ENCODE measurements around the gene HPS4. TPM values are rescaled to one million over a fixed set of nuclear protein-coding genes. Genes with fewer than 3 reads are reported as not detected.
"Not testable (repeated sequence)": the region's sequence is repeated elsewhere in the genome, so short reads cannot be mapped to it uniquely, and the experiment has no call there.

HPS4 gene
- 10 to 100 TPM in 1 of 2 donors, 1 to 10 TPM in 1; 6.8 to 10.8 TPM for total RNA-seq

DNA sequence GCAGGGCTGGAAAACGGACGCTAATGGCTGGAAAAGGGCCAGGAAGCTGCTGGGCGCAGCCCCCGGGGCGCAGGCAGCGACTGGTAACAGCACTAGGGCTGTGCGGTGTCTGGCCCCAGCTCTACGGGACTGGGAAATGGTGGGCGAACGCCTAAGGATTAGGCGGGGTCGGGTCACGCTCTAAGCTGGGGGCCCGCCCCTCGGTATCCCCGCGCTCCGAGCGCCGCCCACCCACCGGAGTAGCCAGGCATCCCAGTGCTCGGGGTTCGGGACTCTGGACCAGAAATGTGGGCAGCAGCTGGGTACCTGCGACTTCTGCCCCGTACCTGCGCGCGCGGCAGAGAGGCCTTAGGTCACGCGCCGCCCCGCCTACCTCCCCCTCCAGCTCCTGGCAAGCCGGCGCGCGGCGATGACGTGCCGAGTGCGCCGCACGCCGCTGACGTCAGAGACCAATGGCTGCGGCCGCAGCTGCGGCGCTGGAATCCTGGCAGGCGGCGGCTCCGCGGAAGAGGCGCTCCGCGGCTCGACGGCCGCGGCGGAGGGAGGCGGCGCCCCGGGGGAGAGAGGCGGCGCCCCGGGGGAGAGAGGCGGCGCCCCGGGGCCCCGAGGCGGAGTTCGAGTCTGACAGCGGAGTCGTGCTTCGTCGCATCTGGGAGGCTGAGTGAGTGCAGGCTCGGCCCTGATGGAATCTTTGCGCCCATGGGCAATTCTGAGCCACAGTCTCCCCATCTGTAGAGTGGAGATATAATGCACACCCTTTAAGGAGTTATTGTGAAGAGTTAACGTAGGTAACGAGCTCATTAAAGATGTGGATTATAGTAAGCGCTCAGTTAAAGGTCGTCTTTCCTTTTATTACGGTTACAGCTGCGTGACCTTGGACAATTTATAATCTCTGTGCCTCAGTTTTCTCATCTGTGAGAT, at the start of gene HPS4, which contains the start of gene SRRD:
Gene HPS4, minus strand, starts transcription at position 345 of the 921 bp plus-strand sequence. CDS start 2,021 bp downstream, outside the sequence.
Gene SRRD, plus strand, starts transcription at position 439 of the 921 bp plus-strand sequence. Its CDS starts 14 bp downstream, at position 453.
- no peak for TF ChIP-seq CTCF (IDR thresholded peaks at IDR 0.05)
- H3K4me3 ChIP-seq = peak within 1 kb of the TSS; percentile 87 to 88
- H3K9me3 ChIP-seq = no peaks in the 10 kb centered on the region
- peak within 1 kb of the TSS; percentile 94 to 96 for H3K27ac ChIP-seq
- DNase-seq (ENCODE audit: low spot score) = peak; percentile 86
- H3K4me1 ChIP-seq = peaks cover 0 to 53% of the 10 kb centered on the region in 2 donors
- no peaks in the 10 kb centered on the region for H3K27me3 ChIP-seq
- peaks cover 11% of the 10 kb centered on the region for H3K36me3 ChIP-seq

DNA sequence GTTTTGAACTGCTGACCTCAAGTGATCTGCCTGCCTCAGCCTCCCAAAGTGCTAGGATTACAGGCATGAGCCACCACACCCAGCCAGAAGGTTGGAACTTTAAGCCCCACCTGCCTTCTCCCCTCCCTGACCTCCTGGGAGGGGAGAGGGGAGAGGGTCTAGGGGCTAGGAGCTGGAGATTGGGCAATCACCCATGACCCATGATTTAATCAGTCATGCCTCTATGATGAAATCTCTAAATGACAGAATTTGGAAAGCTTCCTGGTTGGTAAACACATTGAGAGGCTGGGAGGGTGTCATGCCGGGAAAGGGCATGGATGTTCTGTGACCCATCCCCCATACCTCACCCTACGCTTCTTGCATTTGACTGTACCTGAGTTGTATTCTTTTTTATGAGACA, 45.8 kb upstream of the HPS4 start:
- Histone ChIP-seq H3K27ac (peak overlapping the region in 1 of 2 donors; percentile 89), H3K4me1 (peaks cover 0 to 16% of the 10 kb centered on the region in 2 donors), H3K27me3 (no peaks in the 10 kb centered on the region), H3K9me3 (no peaks in the 10 kb centered on the region), H3K36me3 (peaks cover 38% of the 10 kb centered on the region), H3K4me3 (no peak overlapping the region)
- DNase-seq (ENCODE audit: low spot score) = no peak
- TF ChIP-seq CTCF (IDR thresholded peaks at IDR 0.05) = no peak

DNA sequence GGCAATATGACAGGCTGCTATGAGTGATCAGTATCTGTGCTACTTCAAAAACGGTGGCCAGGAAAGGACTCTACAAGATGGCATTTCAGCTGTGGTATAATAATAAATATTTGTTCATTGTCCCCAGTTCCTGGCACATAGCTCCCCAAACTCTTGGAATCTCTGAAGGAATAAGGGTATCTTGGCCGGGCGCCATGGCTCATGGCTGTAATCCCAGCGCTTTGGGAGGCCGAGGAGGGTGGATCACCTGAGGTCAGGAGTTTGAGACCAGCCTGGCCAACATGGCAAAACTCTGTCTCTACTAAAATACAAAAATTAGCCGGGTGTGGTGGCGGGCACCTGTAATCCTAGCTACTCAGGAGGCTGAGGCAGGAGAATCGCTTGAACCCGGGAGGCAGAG, 44.9 kb upstream of the HPS4 start:
- H3K36me3 ChIP-seq = peaks cover 39% of the 10 kb centered on the region
- DNase-seq (ENCODE audit: low spot score); H3K4me3 ChIP-seq; H3K27me3 ChIP-seq; H3K9me3 ChIP-seq: not testable (repeated sequence)
- peak overlapping the region; percentile 73 to 89 for H3K27ac ChIP-seq
- peaks cover 0 to 16% of the 10 kb centered on the region in 2 donors for H3K4me1 ChIP-seq

DNA sequence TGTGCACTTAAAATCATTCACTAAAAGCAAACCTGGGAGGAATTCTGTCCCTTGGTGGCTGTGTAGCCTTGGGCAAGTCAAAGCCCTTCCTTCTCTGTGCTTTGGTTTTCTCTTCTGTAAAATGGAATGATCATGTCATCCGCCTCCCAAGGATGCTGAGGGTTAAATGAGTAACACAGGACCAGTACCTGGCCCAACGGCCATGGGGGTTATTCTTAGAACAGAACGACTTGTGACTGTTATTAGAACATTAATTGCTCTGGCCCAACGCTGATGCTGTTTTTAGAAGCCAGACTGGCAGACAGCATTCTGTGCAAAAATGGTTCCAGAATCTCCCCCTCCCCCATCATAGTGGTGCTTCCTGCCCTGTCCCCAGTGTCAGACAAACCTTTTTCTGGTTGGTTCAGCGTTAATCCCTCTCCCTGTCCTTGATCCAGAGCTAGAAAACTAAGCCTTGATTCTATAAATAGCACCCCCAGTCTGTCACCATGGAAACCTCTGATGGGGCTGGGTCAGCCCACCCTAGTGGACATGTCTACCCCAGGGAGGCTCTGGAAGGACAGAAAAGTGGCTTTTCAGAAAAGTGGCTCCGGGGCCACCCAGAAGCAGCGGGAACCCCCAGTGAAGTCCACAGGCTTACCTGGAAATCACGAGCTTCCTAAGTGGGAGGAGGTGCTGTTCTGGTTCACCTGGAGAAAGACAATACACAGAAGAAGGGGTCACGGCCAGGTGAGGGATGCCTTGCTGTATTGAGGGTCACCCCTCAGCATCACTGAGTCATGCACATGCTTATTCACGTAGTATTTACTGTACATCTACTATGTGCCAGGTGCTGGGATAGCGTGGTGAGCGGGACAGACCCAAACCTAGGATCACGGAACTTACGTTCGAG, 44.2 kb upstream of the HPS4 start:
- Histone ChIP-seq H3K4me1 (peaks cover 0 to 16% of the 10 kb centered on the region in 2 donors), H3K27ac (peak overlapping the region; percentile 73 to 89), H3K27me3 (no peaks in the 10 kb centered on the region), H3K9me3 (no peaks in the 10 kb centered on the region), H3K36me3 (peaks cover 39% of the 10 kb centered on the region), H3K4me3 (no peak overlapping the region)
- no peak for DNase-seq (ENCODE audit: low spot score)
- TF ChIP-seq CTCF (IDR thresholded peaks at IDR 0.05) = no peak

DNA sequence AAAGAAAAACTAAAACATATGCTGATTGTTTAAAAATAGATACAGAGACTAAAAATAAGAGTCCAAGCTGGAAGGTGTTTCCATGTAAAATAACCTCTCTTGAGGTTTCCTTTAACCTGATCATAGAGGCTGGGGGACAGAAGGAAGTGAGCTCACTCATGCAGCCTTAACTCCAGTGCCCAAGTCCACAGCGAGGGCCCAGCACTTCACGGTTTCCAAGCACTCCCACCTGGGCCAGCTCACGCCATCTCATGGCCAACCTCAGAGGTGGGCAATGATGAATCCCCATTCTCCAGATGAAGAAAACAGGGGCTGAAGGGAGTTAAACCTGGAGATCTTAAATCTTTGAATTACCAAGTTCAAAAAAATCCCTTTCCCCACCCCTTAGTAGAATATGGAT, 43.6 kb upstream of the HPS4 start:
- Histone ChIP-seq H3K4me1 (peaks cover 0 to 16% of the 10 kb centered on the region in 2 donors), H3K4me3 (no peak overlapping the region), H3K36me3 (peaks cover 32% of the 10 kb centered on the region)

More for the DNA sequence above, 43.6 kb upstream of the HPS4 start:
- peak overlapping the region; percentile 73 to 89 for H3K27ac ChIP-seq
- TF ChIP-seq CTCF (IDR thresholded peaks at IDR 0.05) = no peak
- H3K9me3 ChIP-seq = no peaks in the 10 kb centered on the region
- DNase-seq (ENCODE audit: low spot score) = no peak
- H3K27me3 ChIP-seq = no peaks in the 10 kb centered on the region
